ENCODE measurements around the gene PTGER3. TPM values are rescaled to one million over a fixed set of nuclear protein-coding genes. Genes with fewer than 3 reads are reported as not detected.
A peak's percentile ranks its signal among the peaks of the same experiment; 100 is the strongest.
"Not testable (repeated sequence)": the region's sequence is repeated elsewhere in the genome, so short reads cannot be mapped to it uniquely, and the experiment has no call there.

The PTGER3 gene
- total RNA-seq, 1 donor, result 1.9 TPM

DNA sequence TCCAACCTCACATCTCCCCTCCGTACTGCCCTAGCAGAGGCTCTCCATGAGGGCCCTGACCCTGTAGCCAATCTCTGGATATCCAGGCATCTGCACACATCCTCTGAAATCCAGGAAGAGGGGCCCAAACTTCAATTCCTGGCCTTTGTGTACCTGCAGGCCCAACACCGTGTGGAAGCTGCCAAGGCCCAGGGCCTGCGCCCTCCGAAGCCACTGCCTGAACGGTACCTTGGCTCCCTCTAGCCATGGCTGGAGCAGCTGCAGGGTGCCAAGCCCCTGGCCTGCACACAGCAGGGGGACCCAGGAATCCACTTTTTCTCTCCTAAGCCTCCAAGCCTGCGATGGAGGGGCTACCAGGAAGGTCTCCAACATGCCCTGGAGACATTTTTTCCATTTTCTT, 84.2 kb downstream of the PTGER3 start:
- DNase-seq (ENCODE audit: low read depth in 2 of 3, low spot score in 2 of 3), result no peak

GRCh38 chr1:70961374-70961975, 86.1 kb downstream of the PTGER3 start:
- no peak for DNase-seq (ENCODE audit: low read depth in 2 of 3, low spot score in 2 of 3)

DNA sequence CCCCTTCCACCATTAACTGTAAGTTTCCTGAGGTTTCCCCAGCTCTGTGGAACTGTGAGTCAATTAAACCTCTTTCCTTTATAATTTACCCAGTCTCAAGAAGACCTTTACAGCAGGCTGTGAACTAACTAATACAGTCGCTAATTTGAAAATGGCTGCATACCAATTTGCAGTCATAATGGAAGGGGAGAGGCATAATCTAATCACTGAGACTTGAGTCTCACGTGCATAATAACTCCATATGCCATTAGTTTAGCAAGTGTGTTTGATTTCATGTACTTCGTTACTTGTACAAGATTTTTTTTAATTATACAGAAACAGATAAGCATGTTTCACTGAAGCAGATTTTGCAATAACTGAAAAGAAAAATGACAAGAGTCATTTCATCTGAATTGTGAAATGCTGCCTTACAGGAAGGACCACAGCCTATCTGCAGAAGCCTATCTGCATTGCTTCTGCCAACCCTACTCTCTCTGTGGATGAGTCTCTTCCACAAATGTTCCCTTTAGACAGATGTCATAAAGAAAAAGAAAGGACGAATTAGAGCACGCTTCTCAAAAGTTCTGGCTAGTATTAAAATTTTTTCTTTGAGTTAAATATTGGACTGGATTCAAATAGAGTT, 99.1 kb downstream of the PTGER3 start:
- DNase-seq (ENCODE audit: low read depth in 2 of 3, low spot score in 2 of 3), result no peak

DNA sequence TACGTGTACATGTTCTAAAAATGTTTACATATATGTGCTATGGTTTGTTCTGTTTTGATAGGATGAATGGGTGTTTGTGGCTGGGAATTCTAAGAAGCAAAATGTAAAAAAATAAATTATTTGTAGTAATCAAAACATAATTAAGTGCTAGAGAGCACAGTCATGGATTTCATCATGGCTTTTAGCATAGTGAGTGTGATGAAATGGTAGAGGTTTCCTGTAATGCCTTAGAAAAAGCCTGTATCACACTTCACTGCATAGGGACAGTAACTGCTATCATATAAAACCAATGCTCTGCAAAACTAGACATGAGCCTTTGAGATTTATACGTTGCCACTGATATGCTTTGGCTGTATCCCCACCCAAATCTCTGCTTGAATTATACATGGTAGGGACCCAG, 99.8 kb downstream of the PTGER3 start:
- no peak for DNase-seq (ENCODE audit: low read depth in 2 of 3, low spot score in 2 of 3)

- no peak for DNase-seq (ENCODE audit: low read depth in 2 of 3, low spot score in 2 of 3)
These were observed 101.9 kb downstream of the PTGER3 start for GRCh38 chr1:70945676-70946075.

DNA sequence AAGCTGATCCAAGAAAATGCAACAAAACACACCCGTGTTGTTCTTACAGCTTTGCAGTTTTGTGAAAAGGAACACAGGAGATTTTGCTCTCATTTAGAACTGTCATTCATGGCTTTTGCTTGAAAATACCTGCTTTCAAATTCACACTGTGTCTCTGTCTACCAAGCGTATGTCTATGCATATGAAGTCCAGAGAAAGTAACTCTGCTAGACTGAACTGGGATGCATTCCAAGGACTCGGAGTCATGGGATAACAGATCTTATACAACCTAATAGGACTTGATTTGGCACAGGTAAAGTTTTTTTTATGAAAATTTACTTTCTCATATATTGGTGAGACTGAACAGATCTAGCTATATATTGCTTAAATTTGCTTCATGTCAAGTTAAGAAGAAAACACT, 102.4 kb downstream of the PTGER3 start:
- no peak for DNase-seq (ENCODE audit: low read depth in 2 of 3, low spot score in 2 of 3)

- no peak for DNase-seq (ENCODE audit: low read depth in 2 of 3, low spot score in 2 of 3)
These were observed 106.1 kb downstream of the PTGER3 start for GRCh38 chr1:70941563-70941962.

- not testable (repeated sequence) for DNase-seq (ENCODE audit: low read depth in 2 of 3, low spot score in 2 of 3)
These were observed 107.2 kb downstream of the PTGER3 start for GRCh38 chr1:70940398-70940797.

DNA sequence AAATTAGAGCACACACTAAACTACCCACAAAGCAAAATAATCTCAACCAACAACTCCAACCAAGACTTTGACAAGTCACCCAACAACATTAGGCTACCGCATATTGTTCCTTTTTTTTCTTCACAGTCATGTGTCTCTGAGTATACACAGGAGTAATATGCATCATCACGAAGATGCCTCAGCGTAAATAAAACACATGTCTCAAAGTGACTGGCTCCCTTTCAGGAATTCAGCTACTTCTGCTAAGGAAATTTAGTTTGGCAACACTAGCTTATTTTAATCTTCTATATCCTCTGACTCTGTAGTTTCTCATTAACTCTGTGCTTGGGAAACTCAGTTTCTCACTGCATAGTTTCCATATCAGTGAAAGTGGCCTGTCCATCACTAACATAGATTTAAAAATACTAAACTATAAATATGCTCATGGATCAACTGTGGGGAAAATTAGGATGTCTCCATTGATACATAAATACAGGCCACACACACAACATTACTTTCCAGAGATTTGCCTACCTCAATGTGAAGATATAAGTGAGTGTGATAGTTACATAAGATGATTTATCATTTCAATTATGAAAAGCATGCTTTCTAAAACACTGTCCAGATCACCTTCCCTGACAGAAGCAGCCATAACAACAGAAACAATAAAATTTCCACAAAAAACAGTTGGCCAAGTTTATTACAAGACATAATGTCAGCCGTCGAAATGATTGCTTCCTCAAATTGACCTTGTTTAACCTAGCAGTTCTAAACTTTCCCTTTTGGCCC, 113.2 kb downstream of the PTGER3 start:
- DNase-seq (ENCODE audit: low read depth in 2 of 3, low spot score in 2 of 3), result no peak

GRCh38 chr1:70930062-70930461, 117.6 kb downstream of the PTGER3 start:
- DNase-seq (ENCODE audit: low read depth in 2 of 3, low spot score in 2 of 3), result no peak

- DNase-seq (ENCODE audit: low read depth in 2 of 3, low spot score in 2 of 3), result no peak
These were observed 125.4 kb downstream of the PTGER3 start for GRCh38 chr1:70922196-70922595.

Small RNA genes within 50 kb of the gene (small RNA-seq; reads per million reads assigned to genes)
- gene MIR186, result 86.6 reads per million, percentile 97 among the genes with 10 or more reads in this experiment

Other genes starting within 250 kb of the PTGER3 start
- 16.2 TPM for gene ZRANB2, start 33.2 kb upstream of the PTGER3 start, total RNA-seq

All from hematopoietic multipotent progenitor cell (in vitro differentiated cells).